Dendritic cell treated with granulocyte-macrophage colony-stimulating factor and Interleukin-4, amounts not matched to agents 40 ng/mL and 50 ng/mL, for 4 days (primary cell): Measurements from ENCODE around the gene SYT7.
"Not testable (repeated sequence)": the region's sequence is repeated elsewhere in the genome, so short reads cannot be mapped to it uniquely, and the experiment has no call there.

Experiments used
- H3K27ac Mint-ChIP-seq: one replicate; pipeline ENCODE4 v1.8.0; 2022; ENCODE audit warnings: mild to moderate bottlenecking, mixed read lengths
- H3K27me3 Mint-ChIP-seq: one replicate; pipeline ENCODE4 v1.8.0; 2022; ENCODE audit warnings: mild to moderate bottlenecking, mixed read lengths
- H3K36me3 Mint-ChIP-seq: one replicate; pipeline ENCODE4 v1.8.0; 2022; ENCODE audit warnings: low read depth, mixed read lengths
- H3K4me1 Mint-ChIP-seq: one replicate; pipeline ENCODE4 v1.8.0; 2022; ENCODE audit warnings: low read depth, mixed read lengths
- H3K4me3 Mint-ChIP-seq: one replicate; pipeline ENCODE4 v1.8.0; 2022; ENCODE audit warnings: mild to moderate bottlenecking, moderate library complexity, mixed read lengths
- H3K9me3 Mint-ChIP-seq: one replicate; pipeline ENCODE4 v1.8.0; 2022; ENCODE audit warnings: mixed read lengths
- intact Hi-C: fragments of 100-400 bp; cut with micrococcal nuclease; formaldehyde crosslinking; loops from one replicate; pipeline ENCODE4 v1.15.0; 2022

SYT7 gene

DNA sequence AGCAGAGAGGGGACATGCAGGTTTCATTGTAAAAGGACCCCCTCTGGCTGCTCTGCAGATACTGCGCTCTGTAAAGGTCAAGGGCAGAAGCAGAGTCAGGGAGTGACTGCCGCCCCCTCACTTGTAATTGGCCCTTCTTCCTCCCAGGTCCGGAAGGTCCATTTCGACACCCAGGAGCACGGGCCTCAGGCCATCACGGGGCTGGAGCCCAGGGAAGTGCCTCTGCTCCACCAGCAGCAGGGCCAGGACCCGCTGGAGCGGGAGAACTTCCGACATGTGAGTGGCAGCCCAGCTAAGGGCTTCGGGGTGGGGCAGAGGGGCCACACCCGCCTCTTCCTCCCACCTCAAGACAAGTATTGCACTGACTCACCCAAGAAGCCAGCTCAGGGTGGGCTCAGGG is 96.3 kb downstream of the SYT7 start:
- H3K9me3 Mint-ChIP-seq, result no peaks in the 10 kb centered on the region
- H3K36me3 Mint-ChIP-seq, result no peaks in the 10 kb centered on the region
- peaks cover 6% of the 10 kb centered on the region for H3K4me1 Mint-ChIP-seq
- H3K27ac Mint-ChIP-seq, result no peak overlapping the region
- intact Hi-C loops, result no loop called here
- H3K27me3 Mint-ChIP-seq, result peaks cover 10% of the 10 kb centered on the region
- H3K4me3 Mint-ChIP-seq, result no peak overlapping the region

DNA sequence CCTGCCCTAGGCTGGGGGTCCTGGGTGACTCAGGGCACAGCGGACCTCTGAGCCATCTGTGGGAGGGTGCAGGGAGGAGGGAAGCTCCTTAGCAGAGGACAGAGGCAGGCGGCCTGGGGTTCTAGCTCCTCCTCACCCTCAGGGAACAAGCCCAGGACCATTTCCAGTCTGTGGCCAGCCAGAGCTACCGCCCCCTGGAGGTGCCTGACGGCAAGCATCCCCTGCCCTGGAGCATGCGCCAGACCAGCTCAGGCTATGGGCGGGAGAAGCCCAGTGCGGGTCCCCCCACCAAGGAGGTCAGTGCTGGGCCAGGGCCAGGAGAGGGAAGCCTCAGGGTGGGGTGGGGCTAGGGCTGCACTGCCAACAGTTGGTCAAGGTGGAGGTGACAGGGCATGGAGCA is 98.4 kb downstream of the SYT7 start:
- no peaks in the 10 kb centered on the region for H3K36me3 Mint-ChIP-seq
- no peak overlapping the region for H3K27ac Mint-ChIP-seq
- H3K4me1 Mint-ChIP-seq, result peaks cover 17% of the 10 kb centered on the region
- H3K4me3 Mint-ChIP-seq, result no peak overlapping the region
- intact Hi-C loops, result no loop called here
- H3K27me3 Mint-ChIP-seq, result peaks cover 25% of the 10 kb centered on the region
- H3K9me3 Mint-ChIP-seq, result no peaks in the 10 kb centered on the region

DNA sequence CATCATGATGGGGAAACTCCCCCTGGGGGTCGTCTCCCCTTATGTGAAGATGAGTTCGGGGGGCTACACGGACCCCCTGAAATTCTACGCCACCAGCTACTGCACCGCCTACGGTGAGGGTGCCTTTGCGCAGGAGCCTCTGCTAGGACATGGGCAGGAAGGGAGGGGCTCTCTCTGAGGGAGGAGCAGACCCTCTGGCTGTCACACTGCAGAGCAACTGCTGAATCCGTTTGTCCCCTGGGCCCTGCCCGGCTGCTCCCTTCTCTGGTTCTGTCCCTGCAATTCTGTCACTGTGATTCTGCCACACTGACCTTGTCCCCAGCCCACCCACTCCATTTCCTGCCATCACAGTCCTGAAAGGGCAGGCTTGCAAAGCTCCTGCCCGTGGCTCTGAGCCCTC is 99.1 kb downstream of the SYT7 start:
- intact Hi-C loops, result no loop called here
- peaks cover 22% of the 10 kb centered on the region for H3K4me1 Mint-ChIP-seq
- H3K36me3 Mint-ChIP-seq, result no peaks in the 10 kb centered on the region
- no peak overlapping the region for H3K27ac Mint-ChIP-seq
- H3K9me3 Mint-ChIP-seq, result no peaks in the 10 kb centered on the region
- no peak overlapping the region for H3K4me3 Mint-ChIP-seq
- peaks cover 25% of the 10 kb centered on the region for H3K27me3 Mint-ChIP-seq

DNA sequence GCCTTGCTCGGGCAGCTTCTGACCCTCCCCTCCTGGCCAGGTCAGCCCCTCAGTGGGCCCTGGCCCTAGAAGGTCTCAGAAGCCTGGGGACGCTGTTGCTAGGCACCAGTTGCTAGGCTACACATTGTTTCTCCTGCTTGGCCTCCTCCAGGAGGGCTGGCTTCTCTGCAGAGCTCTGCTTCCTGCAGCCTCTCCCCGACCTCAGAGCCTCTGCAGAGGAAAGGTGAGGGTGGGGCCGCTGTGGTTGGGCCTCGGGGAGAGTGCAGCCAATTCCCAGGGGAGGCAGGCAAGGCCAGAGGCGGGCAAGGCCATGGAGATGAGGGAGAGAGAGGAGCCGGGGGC is 99.9 kb downstream of the SYT7 start:
- no peaks in the 10 kb centered on the region for H3K36me3 Mint-ChIP-seq
- no peaks in the 10 kb centered on the region for H3K9me3 Mint-ChIP-seq
- H3K4me1 Mint-ChIP-seq, result peaks cover 31% of the 10 kb centered on the region
- H3K27ac Mint-ChIP-seq, result no peak overlapping the region
- intact Hi-C loops, result no loop called here
- no peak overlapping the region for H3K4me3 Mint-ChIP-seq
- peaks cover 25% of the 10 kb centered on the region for H3K27me3 Mint-ChIP-seq

DNA sequence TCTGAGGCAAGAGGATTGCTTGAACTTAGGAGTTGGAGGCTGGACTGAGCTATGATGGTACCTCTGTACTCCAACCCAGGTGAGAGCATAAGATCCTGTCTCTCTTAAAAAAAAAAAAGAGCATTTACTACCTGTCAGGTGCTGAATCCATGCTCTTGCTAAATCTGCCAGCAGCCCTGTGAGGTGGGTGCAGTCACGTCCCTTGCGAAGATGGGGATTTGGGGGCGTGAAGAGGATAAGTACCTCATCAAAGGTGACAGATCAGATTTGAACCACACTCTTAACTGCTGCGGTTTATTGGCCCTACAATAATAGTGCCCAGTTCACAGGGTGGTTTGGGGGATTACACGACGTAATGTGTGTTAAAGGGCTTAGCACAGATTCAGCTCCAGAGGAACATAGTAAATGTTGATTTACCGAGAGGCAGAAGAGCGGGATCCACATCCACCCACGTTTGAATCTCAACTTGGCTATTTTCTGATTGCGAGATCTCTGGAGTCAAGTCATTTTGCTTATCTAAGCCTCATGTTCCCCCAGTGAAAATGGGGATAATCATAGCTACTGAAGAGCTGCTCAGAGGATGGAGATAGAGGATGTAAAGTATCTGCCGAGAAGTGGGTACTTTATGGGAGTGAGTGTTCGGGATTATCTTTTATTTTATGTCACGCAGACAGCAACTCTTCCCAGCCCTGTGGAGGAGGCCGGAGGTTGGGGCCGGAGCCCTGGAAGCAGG is 100.4 kb downstream of the SYT7 start:
- Mint-ChIP-seq H3K4me3 (no peak overlapping the region), H3K27ac (no peak overlapping the region), H3K36me3 (no peaks in the 10 kb centered on the region), H3K4me1 (peaks cover 31% of the 10 kb centered on the region), H3K27me3 (peaks cover 25% of the 10 kb centered on the region), H3K9me3 (no peaks in the 10 kb centered on the region)
- intact Hi-C loops, result no loop called here

DNA sequence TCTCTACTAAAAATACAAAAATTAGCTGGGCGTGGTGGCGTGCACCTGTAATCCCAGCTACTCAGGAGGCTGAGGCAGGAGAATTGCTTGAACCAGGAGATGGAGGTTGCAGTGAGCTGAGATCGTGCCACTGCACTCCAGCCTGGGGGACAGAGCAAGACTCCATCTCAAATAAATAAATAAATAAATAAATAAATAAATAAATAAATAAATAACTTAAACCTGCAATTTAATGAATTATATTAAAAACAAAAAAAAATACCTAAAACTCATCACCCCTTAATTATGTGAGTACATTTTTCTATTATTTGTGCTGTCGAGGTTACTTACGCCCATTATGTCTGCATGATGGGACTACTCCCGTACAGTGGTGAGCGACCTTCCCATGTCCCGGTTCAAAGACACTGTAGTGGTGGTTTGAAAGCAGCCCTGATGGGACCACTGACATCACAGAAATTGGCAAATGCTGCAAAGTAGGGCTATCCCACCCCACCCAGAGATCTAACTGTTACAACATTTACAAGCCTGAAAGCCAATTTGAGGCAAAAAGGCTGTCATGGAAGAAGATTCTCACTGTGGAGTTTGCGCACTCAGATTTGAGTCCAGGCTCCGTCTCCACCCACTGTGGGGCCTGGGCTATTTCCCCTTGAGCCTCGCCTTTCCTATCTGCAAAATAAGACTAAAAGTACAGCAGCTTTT is 101.4 kb downstream of the SYT7 start:
- H3K4me3 Mint-ChIP-seq, intact Hi-C loops, H3K9me3 Mint-ChIP-seq, H3K27ac Mint-ChIP-seq, H3K36me3 Mint-ChIP-seq: not testable (repeated sequence)
- Mint-ChIP-seq H3K27me3 (peaks cover 25% of the 10 kb centered on the region), H3K4me1 (peaks cover 38% of the 10 kb centered on the region)

DNA sequence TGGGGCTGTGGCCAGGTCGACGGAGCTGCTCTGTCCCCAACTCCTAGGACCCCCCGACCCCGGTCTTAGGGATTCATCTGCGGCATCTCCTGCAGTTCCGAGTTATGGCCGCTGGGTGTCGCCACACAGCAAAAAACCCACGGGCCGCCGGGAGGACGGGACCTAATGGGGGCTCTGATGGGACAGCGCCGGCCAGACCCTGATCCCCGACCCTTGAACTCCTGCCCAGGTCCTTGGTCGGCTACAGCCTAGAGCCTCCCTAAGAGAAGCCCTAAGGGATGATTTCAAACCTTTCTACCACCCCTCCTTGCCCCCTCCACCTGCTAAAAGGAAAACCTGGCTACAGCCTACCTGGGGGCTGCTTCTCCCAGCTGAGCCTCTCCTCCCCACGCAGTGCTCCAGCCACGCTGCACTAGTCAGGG is 103.1 kb downstream of the SYT7 start:
- H3K4me1 Mint-ChIP-seq, result peaks cover 50% of the 10 kb centered on the region
- intact Hi-C loops, result loop anchor here (1.0 kb wide), 1 partner anchor 40 kb away; no protein-coding TSS in a partner anchor
- peak overlapping the region; percentile 37 for H3K27ac Mint-ChIP-seq

DNA sequence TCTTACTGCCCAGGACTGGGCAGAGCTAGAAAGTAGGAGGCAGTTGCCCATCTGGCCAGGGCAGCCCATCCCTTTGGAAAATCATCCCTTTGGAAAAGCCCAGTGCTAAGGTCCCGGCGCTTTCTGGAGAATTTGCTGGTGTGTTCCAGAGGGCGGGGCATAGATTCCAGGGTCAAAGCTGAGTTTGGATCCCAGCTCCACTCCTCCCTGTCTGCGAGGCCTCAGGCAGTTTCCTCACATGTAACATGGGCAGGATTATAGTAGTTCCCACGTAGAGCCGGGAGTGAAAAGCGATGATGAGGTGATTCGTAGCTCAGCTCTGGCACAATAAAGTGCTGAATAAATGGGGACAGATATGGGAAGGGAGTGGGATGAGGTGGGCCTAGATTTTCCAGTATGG is 103.8 kb downstream of the SYT7 start:
- Mint-ChIP-seq H3K4me1 (peaks cover 54% of the 10 kb centered on the region), H3K27ac (peak overlapping the region; percentile 75), H3K9me3 (no peaks in the 10 kb centered on the region), H3K4me3 (no peak overlapping the region), H3K36me3 (peaks cover 10% of the 10 kb centered on the region), H3K27me3 (peaks cover 22% of the 10 kb centered on the region)
- intact Hi-C loops, result loop anchor here (1.0 kb wide), 1 partner anchor 40 kb away; no protein-coding TSS in a partner anchor

More for the DNA sequence above, 103.1 kb downstream of the SYT7 start:
- Mint-ChIP-seq H3K9me3 (no peaks in the 10 kb centered on the region), H3K4me3 (no peak overlapping the region), H3K36me3 (peaks cover 10% of the 10 kb centered on the region), H3K27me3 (peaks cover 23% of the 10 kb centered on the region)

DNA sequence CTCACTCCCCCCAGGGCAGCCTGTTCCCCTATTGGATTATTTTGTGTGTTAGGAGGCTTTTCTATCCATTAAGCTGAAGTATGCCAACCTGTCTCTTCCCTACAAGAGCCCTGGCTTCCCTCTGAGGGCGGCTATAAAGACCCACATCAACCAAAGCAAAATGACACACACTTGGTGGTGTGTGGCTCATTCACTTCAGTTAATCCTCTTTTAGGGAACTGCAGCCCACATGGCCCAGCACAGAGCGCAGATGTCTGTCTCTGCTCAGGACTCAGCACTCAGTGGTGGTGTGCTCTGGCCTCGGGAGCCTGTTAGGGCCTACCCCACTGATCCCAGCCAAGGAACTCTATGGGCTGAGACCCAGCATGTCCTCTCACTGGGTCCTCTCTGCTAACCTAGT is 104.5 kb downstream of the SYT7 start:
- H3K4me3 Mint-ChIP-seq, result no peak overlapping the region
- no peaks in the 10 kb centered on the region for H3K9me3 Mint-ChIP-seq
- H3K27me3 Mint-ChIP-seq, result peaks cover 19% of the 10 kb centered on the region
- H3K4me1 Mint-ChIP-seq, result peaks cover 57% of the 10 kb centered on the region
- peak overlapping the region; percentile 75 for H3K27ac Mint-ChIP-seq
- intact Hi-C loops, result no loop called here
- H3K36me3 Mint-ChIP-seq, result peaks cover 11% of the 10 kb centered on the region

DNA sequence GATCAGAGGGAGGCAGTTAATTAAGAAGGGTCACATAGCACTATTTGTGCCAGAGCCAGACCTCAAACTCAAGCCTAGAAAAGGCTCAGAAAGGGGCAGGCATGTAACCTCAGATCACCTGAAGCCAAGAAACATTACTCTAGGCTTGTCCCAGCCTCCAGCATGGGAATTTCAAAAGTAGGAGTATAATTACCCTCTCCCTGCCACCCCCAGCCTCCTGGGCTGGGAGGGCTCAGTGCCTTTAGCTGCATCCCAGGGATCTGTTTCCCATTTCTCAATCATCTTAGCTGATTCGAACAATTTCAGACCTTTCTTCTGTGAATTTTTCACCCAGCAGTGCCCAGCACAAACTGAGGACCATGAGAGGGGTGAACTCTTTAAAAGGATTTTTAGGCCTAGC is 105.4 kb downstream of the SYT7 start:
- intact Hi-C loops, result no loop called here
- peaks cover 61% of the 10 kb centered on the region for H3K4me1 Mint-ChIP-seq
- H3K27ac Mint-ChIP-seq, result peak overlapping the region; percentile 89
- H3K4me3 Mint-ChIP-seq, result no peak overlapping the region
- H3K27me3 Mint-ChIP-seq, result peaks cover 17% of the 10 kb centered on the region
- no peaks in the 10 kb centered on the region for H3K9me3 Mint-ChIP-seq
- peaks cover 20% of the 10 kb centered on the region for H3K36me3 Mint-ChIP-seq

DNA sequence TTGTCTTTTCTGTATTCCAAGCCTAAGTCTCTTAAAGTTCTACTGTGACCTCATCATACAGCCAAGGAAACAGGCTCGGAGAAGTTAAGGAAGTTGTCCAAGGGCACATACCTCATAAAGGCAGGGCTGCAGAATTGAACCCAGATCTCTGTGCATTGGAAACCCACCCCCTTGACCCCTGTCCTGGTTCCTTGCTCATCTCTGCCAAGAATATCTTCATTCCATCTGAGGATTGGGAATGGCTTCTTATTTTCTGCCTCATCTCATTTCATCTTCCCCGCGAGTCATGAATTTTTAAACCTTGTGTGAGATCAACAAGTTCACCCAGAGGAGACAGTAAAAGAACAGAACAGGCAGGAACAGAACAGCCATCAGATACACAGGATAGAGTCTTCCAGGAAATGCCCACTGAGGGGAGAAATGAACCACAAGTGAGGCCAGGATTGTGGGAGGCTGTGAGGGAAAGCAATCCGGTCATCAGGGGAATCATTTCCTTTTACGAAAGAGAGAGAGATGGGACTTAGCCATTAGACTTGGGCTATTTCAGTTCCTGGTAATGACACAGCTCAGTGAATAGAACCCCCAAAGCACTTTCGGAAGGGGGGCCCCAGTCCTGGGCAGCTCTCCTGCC is 106.7 kb downstream of the SYT7 start:
- H3K27me3 Mint-ChIP-seq, result peaks cover 15% of the 10 kb centered on the region
- H3K27ac Mint-ChIP-seq, result peak overlapping the region; percentile 89
- intact Hi-C loops, result no loop called here
- peaks cover 61% of the 10 kb centered on the region for H3K4me1 Mint-ChIP-seq
- peaks cover 32% of the 10 kb centered on the region for H3K36me3 Mint-ChIP-seq
- H3K9me3 Mint-ChIP-seq, result no peaks in the 10 kb centered on the region
- H3K4me3 Mint-ChIP-seq, result peak overlapping the region; percentile 7

DNA sequence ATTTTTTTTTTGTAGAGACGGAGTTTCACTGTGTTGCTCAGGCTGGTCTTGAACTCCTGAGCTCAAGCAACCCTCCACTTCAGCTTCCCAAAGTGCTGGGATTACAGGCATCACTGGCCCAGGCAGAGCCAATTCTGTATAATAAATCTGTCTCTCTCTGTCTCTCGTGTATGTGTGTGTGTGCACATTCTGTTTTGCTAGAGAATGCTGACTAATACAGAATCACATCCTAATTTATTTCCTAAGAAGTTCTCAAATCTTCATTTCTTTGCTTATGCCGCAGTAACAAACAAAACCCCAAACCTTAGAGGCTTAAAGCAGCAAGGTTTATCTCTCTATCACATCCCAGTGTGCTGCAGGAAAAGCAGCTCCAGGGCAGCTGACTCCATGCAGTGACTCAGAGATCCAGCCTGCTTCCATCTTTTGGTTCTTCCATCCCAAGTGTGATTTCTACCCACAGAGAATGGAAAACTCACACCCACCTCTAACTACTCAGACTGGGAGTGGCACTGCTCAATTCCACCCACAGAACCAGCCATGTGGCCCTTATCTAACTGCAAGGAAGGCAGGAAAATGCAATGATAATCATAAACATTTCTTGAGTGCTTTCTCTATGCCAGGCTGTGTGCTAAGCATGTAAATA is 107.4 kb downstream of the SYT7 start:
- Mint-ChIP-seq H3K36me3 (peaks cover 38% of the 10 kb centered on the region), H3K4me1 (peaks cover 59% of the 10 kb centered on the region), H3K9me3 (no peaks in the 10 kb centered on the region), H3K27me3 (peaks cover 10% of the 10 kb centered on the region), H3K27ac (peak overlapping the region; percentile 89), H3K4me3 (no peak overlapping the region)
- intact Hi-C loops, result no loop called here

DNA sequence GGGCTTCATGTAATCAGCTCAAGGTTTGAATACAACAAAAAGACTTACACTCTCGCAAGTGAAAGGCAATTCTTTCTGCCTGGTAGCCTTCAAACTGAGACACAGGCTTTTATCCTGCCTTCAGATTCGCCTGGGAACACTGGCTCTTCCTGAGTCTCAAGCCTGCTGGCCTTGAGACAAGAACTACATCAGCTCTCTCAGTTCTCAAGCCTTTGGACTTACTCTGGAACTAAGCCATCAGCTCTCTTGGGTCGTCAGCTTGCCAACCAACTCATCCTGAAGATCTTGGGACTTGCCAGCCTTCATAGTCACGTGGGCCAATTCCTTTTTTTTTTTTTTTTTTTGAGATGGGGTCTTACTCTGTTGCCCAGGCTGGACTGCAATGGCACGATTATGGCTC is 108.0 kb downstream of the SYT7 start:
- Mint-ChIP-seq H3K36me3 (peaks cover 44% of the 10 kb centered on the region), H3K4me3 (no peak overlapping the region), H3K9me3 (no peaks in the 10 kb centered on the region), H3K27me3 (peaks cover 4% of the 10 kb centered on the region), H3K4me1 (peaks cover 55% of the 10 kb centered on the region), H3K27ac (peak overlapping the region; percentile 89)
- intact Hi-C loops, result no loop called here

DNA sequence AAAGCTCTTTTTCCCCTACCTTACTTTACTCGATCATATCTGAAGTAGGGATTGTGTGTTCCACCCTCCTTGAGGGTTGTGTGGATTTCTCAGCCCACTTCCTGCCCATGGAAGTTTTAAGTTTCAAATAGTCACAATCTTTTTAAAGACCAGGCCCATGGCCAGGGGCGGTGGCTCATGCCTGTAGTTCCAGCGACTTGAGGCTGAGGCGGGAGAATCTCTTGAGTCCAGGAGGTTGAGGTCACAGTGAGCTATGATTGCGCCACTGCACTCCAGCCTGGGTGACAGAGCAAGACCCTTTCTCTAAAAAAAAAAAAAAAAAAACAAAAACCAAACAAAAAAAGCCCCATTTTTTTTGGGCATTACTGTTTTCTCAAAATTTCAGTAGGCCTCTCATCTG is 108.6 kb downstream of the SYT7 start:
- Mint-ChIP-seq H3K27ac (peak overlapping the region; percentile 89), H3K27me3 (no peaks in the 10 kb centered on the region), H3K9me3 (no peaks in the 10 kb centered on the region), H3K4me3 (no peak overlapping the region), H3K4me1 (peaks cover 52% of the 10 kb centered on the region), H3K36me3 (peaks cover 50% of the 10 kb centered on the region)
- intact Hi-C loops, result no loop called here
